IPS-NIHi7 (cell line): ENCODE data around the gene APBA2.
A peak's percentile ranks its signal among the peaks of the same experiment; 100 is the strongest.

ENCODE experiments used
- DNase-seq: peaks from one replicate; pipeline ENCODE4 v3.0.0; 2012; ENCODE audit warnings: mixed read lengths; ENCODE audit errors: extremely low spot score

APBA2 gene

GRCh38 chr15:28896951-28897350 is 11.2 kb downstream of the APBA2 start:
- no peak for DNase-seq

- DNase-seq, result no peak
Observed at GRCh38 chr15:28897861-28898585, 12.2 kb downstream of the APBA2 start.

GRCh38 chr15:28899061-28899738 is 13.4 kb downstream of the APBA2 start:
- no peak for DNase-seq

GRCh38 chr15:28900041-28900891 is 14.5 kb downstream of the APBA2 start:
- no peak for DNase-seq

DNA sequence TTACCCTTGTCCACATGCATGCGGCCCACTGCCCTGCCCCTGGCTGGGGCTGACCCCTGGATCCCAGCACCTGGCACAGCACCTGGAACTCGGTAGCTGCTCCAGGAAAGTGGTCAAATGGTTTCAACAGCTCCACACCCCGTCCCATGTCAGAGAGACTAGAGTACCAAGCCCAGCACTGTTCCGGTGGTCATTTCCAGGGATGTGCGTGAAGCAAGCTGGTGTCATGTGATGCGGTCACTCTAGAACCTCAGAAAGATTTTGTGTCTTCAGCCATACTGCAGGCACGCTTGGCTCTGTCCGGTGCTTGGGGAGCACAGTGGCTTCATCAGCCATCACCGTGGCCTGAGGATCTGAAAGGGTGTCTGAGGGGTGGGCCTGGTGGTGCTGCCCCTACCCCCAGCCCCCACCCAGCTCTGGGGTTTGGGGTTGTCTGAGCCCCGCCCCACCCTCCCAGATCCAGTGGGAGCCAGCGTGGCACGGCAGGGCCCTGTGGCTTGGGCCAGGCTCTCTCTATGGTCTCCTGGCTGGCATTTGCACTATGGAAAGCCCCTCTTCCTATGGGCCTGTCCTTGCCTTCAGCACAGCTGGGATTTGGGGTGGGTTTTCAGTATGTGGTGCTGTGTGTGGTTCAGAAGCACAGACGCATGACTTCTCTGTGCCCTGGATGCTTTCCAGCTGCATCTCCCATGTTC is 15.3 kb downstream of the APBA2 start:
- DNase-seq, result no peak

- no peak for DNase-seq
Observed at GRCh38 chr15:28901587-28901980, 15.8 kb downstream of the APBA2 start.

GRCh38 chr15:28901987-28902745 is 16.4 kb downstream of the APBA2 start:
- peak; percentile 62 for DNase-seq

DNA sequence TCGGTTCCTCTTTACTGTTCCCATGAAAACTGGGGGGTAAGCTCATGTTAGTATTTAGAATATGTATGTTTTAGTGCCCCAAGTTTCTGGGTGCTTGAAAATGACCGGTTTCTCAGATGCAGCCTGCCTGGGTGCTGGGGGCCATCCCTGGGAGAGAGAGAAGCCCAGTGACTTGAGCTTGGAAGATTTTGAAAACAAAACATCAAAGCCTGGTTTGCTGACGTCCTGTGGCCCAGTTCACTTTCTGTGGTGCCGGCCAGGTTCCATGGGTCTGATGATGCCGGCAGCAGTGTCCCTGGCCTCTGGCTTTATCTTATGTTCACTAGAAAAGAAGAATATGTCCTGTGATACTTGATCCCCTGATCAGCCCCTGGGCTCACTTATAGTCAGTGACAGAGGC is 17.1 kb downstream of the APBA2 start:
- DNase-seq, result no peak

DNA sequence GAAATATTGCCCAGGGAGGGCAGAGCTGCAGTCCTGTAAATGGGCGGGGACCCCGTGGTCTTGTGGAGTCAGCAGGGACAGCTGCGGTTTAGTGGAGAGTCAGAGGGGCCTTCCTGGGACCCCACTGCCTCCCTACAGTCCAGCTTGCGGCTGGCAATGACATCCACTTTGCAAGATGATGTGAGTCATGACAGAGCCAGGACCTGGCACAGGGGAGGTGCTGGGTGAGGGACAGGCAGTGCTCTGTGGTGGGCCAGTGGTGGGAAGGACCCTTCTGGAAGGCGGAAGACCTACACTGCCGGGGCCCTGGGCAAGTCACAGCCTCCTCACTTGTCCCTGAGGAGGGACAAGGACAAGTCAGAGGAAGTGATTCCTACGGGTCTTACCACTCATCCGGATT is 17.8 kb downstream of the APBA2 start:
- no peak for DNase-seq

GRCh38 chr15:28904003-28904402 is 18.2 kb downstream of the APBA2 start:
- DNase-seq, result no peak

DNA sequence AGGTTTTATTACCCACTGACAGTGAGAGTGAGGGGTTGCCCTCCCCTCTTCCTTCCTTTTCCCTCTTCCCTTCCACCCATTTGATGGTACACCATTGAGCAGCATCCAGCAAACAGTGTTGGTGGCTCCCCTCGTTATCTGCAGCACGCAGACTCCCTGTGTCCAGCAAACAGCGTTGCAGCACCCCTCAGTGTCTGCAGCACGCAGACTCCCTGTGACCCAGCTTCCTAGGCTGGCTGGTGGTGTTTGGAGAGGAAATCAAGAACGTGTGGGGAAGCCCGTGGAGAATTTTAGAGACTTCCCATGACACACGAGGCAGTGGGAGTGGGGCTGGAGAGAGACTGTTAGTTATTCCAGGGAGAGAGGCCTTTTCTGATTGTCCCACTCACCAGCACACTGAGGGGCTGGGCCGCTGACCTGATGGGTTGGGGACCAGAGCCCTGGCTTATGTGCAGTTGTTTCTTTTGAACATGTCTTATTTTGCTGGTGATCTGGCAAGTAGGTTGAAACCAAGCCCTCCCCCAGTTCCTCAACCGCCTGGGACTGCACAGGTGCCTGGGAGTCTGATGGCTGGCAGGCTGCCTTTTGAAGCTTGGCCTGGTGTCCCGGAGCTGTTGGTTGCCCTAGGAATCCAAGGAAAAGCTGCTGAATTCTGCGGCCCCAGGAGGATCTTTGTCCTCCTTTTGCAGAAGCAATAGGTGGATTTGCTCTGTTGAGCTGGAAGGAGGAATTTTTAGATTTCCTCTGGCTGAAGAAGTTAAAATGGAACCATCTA is 19.0 kb downstream of the APBA2 start:
- DNase-seq, result no peak

GRCh38 chr15:28907338-28907960 is 21.7 kb downstream of the APBA2 start:
- DNase-seq, result no peak

DNA sequence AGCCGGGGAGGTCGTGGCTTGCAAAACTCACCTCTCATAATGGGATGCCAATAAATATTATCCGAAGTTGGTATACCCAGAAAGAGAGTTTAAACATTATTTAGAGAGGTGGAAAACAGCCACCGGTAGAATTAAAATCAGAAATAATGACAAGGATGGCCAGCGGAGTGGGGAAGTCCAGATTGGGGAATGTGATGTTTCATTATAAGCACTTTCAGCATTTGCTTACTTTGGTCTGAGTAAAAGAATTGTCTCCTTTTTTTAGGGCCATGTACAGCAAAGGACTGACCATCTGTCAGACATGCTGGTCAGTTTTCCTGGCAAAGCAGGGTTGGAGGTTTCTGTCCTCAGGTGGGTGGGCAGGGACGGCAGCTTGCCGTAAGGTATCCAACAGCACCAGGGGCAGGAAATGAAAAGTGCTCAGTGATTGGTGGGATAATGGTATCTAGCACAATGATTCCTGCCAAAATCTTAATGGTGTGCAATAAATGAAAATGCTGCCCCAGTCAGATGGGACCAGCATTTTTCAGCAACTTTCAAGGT is 24.3 kb downstream of the APBA2 start:
- no peak for DNase-seq

DNA sequence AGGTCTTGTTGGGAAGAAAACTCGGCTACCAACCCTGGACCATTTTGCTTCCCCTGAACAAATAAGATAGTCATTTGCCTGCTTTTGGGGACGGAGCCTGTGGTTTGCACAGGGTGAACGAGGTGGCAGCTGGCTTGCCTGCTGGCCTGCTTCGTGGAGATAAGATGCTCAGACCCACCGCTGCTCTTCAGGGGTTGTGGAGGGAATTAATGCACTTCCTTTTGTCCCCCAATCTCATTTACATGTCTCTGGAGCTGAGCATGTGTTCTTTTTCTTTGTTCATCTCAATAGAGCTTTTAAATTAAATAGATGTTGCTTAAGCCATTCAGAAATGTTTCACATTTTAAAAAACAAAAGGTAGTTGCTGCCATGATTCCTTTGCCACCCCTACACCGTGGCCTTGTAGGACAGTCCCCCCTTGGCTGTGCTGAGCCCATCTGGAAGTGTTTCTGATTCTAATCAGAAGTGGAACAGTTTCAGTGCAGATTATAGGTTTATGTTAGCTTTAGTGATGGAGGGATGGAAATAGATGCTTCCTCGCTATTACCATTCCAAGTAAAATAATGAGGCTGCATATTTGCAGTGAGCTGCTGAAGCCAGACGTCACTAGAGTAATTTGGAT is 25.6 kb downstream of the APBA2 start:
- DNase-seq, result no peak

GRCh38 chr15:28912422-28912821 is 26.6 kb downstream of the APBA2 start:
- no peak for DNase-seq

DNA sequence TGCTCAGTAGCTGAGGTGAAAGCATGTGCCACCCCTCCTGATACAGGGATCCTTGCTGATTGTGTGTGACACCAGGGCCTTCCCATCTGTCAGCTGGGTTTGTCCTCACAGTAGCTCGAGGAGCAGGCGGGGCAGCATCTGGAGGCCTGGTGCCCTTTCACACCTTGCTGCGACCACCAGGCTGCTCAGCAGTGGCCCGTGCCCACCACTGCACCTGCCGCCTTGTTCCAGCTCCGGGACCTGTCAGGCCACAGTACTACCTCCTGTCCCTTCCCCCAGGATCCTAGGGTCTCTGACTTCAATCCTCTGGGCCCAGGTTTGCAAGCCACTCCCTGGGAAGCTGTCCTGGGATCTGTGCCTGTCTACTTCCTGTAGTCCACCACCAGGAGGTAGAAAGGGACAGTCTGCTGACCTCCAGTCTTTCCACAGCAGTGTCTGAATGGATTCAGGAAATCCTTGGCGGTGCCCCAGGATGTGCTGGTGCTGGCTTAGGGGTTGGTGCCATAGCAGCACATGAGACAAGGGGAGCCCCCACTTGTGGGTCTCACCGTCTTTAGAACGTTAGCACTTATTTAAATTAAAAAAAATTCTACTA is 27.5 kb downstream of the APBA2 start:
- no peak for DNase-seq

- no peak for DNase-seq
Observed at GRCh38 chr15:28914046-28914445, 28.3 kb downstream of the APBA2 start.

GRCh38 chr15:28914483-28915023 is 28.8 kb downstream of the APBA2 start:
- DNase-seq, result no peak
